AG04450 (cell line): ENCODE data around the gene NKG7. TPM values are rescaled to one million over a fixed set of nuclear protein-coding genes. Genes with fewer than 3 reads are reported as not detected.
A peak's percentile ranks its signal among the peaks of the same experiment; 100 is the strongest.
"Not testable (repeated sequence)": the region's sequence is repeated elsewhere in the genome, so short reads cannot be mapped to it uniquely, and the experiment has no call there.

Source experiments
- CTCF ChIA-PET: fragments of 300-600, 350-600 bp; formaldehyde crosslinking; extraction: SDS; loops from one replicate; lab custom pipeline; 2022; ENCODE audit warnings: antibody characterized with exemption, inconsistent platforms; lab: Charles Lee
- POLR2A ChIA-PET: fragments of 350-600 bp; formaldehyde crosslinking; extraction: SDS; loops from one replicate; lab custom pipeline; 2021; ENCODE audit warnings: antibody characterized with exemption, inconsistent platforms; lab: Yijun Ruan, JAX
- DNase-seq: peaks from one replicate; pipeline ENCODE4 v3.0.0-alpha.2; 2011; ENCODE audit warnings: low read depth, low spot score
- H3K27ac ChIP-seq: one replicate; pipeline ENCODE4 v1.5.1; 2012; ENCODE audit warnings: low read depth, low read length, control low read depth
- H3K27me3 ChIP-seq: one replicate; pipeline ENCODE4 v1.6.0; 2012; ENCODE audit warnings: low read length; ENCODE audit not compliant: control insufficient read depth, insufficient read depth
- H3K4me3 ChIP-seq: 2 replicates; pipeline ENCODE4 v1.5.1; 2011; ENCODE audit warnings: mild to moderate bottlenecking, low read depth, low read length, control low read depth
- H3K9me3 ChIP-seq: 2 replicates; pipeline ENCODE4 v1.5.1; 2012; ENCODE audit warnings: low read length; ENCODE audit not compliant: control insufficient read depth, insufficient read depth
- polyA minus RNA-seq: library from RNA; depleted of rRNA, polyadenylated mRNA; stranded (reverse); fragments of >200 nt; gene quantifications from 2 replicates; pipeline ENCODE4 v1.2.3, GENCODE V29; 2011; rRNA and poly(A)+ RNA removed
- polyA plus RNA-seq: library from polyadenylated mRNA; depleted of rRNA; stranded (reverse); fragments of >200 nt; gene quantifications from 2 replicates; pipeline ENCODE4 v1.2.3, GENCODE V29; 2011; rRNA removed
- TF ChIP-seq, protein P1 (sequence below): IDR thresholded peaks from 2 replicates; pipeline ENCODE4 v1.5.1; 2011; ENCODE audit warnings: low read depth, low read length, control low read depth, inconsistent platforms

Gene NKG7, protein sequence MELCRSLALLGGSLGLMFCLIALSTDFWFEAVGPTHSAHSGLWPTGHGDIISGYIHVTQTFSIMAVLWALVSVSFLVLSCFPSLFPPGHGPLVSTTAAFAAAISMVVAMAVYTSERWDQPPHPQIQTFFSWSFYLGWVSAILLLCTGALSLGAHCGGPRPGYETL
- polyA plus RNA-seq (not detected in 2 replicates), polyA minus RNA-seq (not detected in 2 replicates)

DNA sequence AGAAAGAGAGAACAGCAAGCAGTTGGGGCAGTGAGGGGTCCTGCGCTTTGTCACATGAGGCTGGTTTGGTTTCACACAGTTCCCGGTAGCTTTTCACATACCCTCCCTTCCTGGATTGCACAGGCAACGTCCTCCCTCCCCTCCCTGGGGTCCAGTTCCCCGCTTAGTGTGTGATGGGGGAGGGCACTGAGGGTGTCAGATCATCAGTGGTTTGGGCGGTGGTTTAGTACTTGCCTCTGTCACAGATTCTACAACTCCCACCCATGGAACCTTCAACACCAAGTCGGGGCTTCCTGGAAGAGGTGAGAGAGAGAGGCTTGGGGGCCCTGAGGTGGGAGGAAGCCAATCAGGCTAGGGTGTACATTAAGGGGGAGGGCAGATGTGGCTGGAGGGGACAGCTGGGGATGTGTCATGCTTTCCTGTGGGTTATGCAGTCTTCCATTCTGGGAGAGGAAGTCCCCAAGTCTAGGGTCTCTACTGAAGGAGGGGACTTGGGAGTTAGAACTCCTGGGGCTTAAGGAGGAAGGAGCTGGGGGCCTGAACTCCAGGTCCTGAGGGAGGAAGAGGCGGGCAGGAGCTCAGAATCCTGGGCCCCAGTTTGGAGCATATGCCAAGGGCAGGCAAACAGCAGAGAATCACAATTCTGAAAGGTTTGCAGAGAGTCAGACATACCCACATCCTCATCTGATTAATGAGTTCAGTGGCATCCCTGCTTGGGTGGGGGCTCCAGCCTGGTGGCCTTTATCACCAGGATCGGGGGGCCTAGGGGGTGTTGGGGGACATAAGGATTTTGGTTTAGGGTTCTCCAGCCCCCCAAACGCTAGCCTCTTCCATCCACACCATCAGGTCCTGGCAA, at the start of gene NKG7:
Gene NKG7, minus strand, starts transcription at position 6 of the 856 bp plus-strand sequence. CDS start 119 bp downstream, outside the sequence.
- ChIA-PET CTCF (no interaction called here), POLR2A (no interaction called here)
- Histone ChIP-seq H3K9me3 (no peaks in the 10 kb centered on the region), H3K27me3 (peaks cover 6% of the 10 kb centered on the region), H3K4me3 (no peak within 1 kb of the TSS), H3K27ac (no peak within 1 kb of the TSS)
- DNase-seq, result no peak
- TF ChIP-seq, protein P1, sequence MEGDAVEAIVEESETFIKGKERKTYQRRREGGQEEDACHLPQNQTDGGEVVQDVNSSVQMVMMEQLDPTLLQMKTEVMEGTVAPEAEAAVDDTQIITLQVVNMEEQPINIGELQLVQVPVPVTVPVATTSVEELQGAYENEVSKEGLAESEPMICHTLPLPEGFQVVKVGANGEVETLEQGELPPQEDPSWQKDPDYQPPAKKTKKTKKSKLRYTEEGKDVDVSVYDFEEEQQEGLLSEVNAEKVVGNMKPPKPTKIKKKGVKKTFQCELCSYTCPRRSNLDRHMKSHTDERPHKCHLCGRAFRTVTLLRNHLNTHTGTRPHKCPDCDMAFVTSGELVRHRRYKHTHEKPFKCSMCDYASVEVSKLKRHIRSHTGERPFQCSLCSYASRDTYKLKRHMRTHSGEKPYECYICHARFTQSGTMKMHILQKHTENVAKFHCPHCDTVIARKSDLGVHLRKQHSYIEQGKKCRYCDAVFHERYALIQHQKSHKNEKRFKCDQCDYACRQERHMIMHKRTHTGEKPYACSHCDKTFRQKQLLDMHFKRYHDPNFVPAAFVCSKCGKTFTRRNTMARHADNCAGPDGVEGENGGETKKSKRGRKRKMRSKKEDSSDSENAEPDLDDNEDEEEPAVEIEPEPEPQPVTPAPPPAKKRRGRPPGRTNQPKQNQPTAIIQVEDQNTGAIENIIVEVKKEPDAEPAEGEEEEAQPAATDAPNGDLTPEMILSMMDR, result no peak

DNA sequence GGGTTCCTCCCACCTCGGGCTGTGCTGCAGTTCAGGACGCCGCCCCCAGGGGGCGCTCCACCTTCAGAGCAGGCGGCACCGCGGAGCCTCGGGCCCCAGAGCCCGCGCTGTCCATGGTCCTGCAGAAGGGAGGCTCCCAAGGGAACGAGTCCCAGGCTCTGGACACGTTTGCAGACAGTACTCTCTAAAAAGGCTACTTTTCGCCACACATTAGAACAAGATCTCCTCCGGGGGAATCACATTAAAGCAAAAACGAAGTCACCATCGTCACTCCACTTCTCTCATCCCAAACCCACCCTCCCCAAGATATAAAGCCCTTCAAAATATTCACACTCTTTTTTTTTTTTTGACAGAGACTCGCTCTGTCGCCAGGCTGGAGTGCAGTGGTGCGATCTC, 49.6 kb upstream of the NKG7 start:
- peak; percentile 18 for DNase-seq
- Histone ChIP-seq H3K27me3 (no peaks in the 10 kb centered on the region), H3K4me3 (no peak overlapping the region), H3K27ac (no peak overlapping the region), H3K9me3 (no peaks in the 10 kb centered on the region; the same call in 1 of the 2 replicates)
- POLR2A ChIA-PET, result interaction anchor here (0.7 kb wide), 1 partner anchor 221 kb away, joined by 4 read pairs; no protein-coding TSS in a partner anchor
- CTCF ChIA-PET, result interaction anchor here (0.5 to 3.5 kb wide), 23 partner anchors 14 to 1000 kb away, joined by 3 to 19 read pairs (median 4); partner anchors contain the start of gene LIM2
- TF ChIP-seq, protein P1, result peak; percentile 98

DNA sequence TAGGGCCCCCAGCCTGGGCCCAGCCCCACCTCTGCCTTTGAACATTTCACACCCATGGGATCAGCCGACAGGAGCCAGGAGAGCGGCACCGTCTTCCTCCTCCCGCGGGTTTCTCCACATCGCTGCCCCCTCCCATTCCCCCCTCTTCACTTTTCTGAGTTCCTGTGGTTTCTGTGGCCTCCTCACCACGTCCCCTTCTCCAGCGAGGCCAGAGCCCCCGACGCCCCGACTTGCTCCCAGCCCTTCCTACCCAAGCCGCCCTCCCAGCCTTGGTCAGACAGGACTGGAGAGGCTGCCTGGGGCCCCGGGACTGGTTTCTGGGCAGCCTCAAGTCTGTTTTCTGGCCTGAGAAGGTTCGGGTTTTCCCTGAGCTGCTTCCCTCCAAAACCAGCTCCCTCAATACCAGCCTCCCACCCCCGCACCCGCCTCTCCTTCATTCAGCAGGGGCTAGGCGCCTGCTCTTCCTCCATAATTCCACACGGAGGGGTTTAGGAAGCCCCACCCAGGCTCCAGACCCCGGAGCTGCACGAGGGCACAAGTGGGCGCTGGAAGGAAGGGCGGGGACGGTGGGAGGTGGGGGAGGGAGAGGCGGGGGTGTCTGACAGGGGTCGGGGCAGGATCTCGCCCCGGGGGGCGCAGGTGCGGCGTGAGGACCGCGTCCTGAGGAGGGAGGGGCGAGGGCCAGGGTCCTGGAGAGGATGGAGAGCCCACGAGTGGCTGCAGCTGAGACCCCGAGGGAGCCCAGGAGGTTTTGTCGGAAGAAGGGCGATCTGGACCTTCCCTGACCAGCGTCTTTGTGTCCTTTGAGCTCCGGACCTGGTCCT, 49.0 kb upstream of the NKG7 start:
- ChIA-PET POLR2A (no interaction called here), CTCF (interaction anchor here (0.5 to 3.5 kb wide), 24 partner anchors 15 to 697 kb away, joined by 3 to 19 read pairs (median 3); partner anchors contain the start of gene LIM2)
- Histone ChIP-seq H3K9me3 (no peaks in the 10 kb centered on the region; the same call in 1 of the 2 replicates), H3K4me3 (no peak overlapping the region), H3K27ac (no peak overlapping the region), H3K27me3 (no peaks in the 10 kb centered on the region)
- no peak for DNase-seq
- TF ChIP-seq, protein P1, result no peak

DNA sequence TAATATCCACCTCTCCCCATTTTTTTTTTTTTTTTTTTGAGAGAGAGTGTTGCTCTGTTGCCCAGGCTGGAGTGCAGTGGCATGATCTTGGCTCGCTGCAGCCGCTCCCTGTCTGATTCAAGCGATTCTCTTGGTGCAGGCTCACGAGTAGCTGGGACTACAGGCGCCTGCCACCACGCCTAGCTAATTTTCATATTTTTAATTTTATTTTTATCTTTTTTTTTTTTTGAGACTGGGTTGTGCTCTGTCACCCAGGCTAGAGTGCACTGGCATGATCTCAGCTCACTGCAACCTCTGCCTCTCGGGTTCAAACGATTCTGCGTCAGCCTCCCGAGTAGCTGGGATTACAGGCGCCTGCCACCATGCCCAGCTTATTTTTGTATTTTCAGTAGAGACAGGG, 48.1 kb upstream of the NKG7 start:
- H3K27me3 ChIP-seq, DNase-seq, H3K27ac ChIP-seq, H3K4me3 ChIP-seq, POLR2A ChIA-PET, H3K9me3 ChIP-seq: not testable (repeated sequence)
- CTCF ChIA-PET, result interaction anchor here (0.6 to 3.5 kb wide), 8 partner anchors 16 to 240 kb away, joined by 3 to 19 read pairs (median 6); no protein-coding TSS in a partner anchor

DNA sequence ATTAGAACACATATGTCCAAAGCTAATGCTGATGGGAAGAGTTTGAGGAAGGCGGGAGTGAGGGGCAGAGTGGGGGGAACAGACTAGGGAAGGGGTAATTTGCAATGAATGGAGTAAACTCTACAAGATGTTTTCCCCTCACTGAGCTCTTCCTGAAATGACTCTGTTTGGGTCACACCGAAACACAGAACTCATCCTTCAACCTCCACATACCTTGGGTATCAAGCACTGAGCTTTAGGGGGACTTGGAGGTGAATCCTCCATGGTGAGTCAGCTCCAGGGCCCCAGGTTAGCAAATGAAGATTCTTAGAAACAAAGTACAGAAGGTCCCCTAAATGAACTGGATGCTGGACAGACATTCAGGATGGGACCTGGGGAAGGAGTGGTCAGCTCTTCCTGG, 46.3 kb upstream of the NKG7 start:
- H3K27me3 ChIP-seq, result no peaks in the 10 kb centered on the region
- H3K9me3 ChIP-seq, result no peaks in the 10 kb centered on the region; the same call in 1 of the 2 replicates
- no peak overlapping the region for H3K4me3 ChIP-seq
- ChIA-PET CTCF (interaction anchor here (0.6 to 1.6 kb wide), 3 partner anchors 11 to 243 kb away, joined by 3 to 8 read pairs (median 3); no protein-coding TSS in a partner anchor), POLR2A (no interaction called here)
- DNase-seq, result no peak
- no peak overlapping the region for H3K27ac ChIP-seq
- TF ChIP-seq, protein P1, result no peak
